Body of pancreas (tissue), 4 donors: ENCODE measurements around the gene GLTP. TPM values are rescaled to one million over a fixed set of nuclear protein-coding genes. Genes with fewer than 3 reads are reported as not detected.
A peak's percentile ranks its signal among the peaks of the same experiment; 100 is the strongest.
"Not testable (repeated sequence)": the region's sequence is repeated elsewhere in the genome, so short reads cannot be mapped to it uniquely, and the experiment has no call there.

Experiments used
- ATAC-seq: fragments of 150-250 bp; one replicate; pipeline ENCODE4 v1.9.1; 2016
- DNase-seq, 4 donors: peaks; one replicate each; pipeline ENCODE4 v3.0.0-alpha.2; 2019
- H3K27ac ChIP-seq, 4 donors: fragments of 200-600 bp; sonication (generic); 1 replicate in 3 of 4; 2 replicates in 1 of 4; pipeline versions ENCODE4 v1.5.1 to v1.6.1; 2016 to 2019; ENCODE audit warnings: mild to moderate bottlenecking in 1 of 4, mixed read lengths in 1 of 4, moderate library complexity in 1 of 4
- H3K27me3 ChIP-seq, 2 donors: fragments of 200-600 bp; sonication (generic); one replicate each; pipeline ENCODE4 v1.6.0; 2016; ENCODE audit warnings: mild to moderate bottlenecking in 1 of 2
- H3K36me3 ChIP-seq, 2 donors: fragments of 200-600 bp; sonication (generic); replicated peaks in 1 of 2; 2 replicates each; pipeline ENCODE4 v1.5.1; 2016; ENCODE audit warnings: low read depth in 2 of 2; ENCODE audit not compliant: insufficient read depth in 1 of 2
- H3K4me1 ChIP-seq: fragments of 200-600 bp; sonication (generic); one replicate; pipeline ENCODE4 v1.6.0; 2016
- H3K4me3 ChIP-seq, 2 donors: fragments of 200-600 bp; sonication (generic); 1 replicate in 1 of 2; 2 replicates in 1 of 2; pipeline ENCODE4 v1.5.1; 2016 to 2019
- H3K9me3 ChIP-seq, 3 donors: fragments of 200-600 bp; sonication (generic); 1 replicate in 2 of 3; 2 replicates in 1 of 3; pipeline ENCODE4 v1.5.1; 2016
- POLR2A ChIP-seq, 3 donors: fragments of 450-650 bp; IDR thresholded peaks; one replicate each; pipeline ENCODE4 v1.6.1; 2016; ENCODE audit warnings: antibody characterized with exemption in 3 of 3, mild to moderate bottlenecking in 2 of 3
- WGBS, 2 donors: methylation state at CpG; one replicate each; pipeline ENCODE4 v1.1.5; 2017; 5-methylcytosine and 5-hydroxymethylcytosine counted together
- intact Hi-C: fragments of 100-400 bp; cut with DNase I; formaldehyde crosslinking; loops from one replicate; pipeline ENCODE4 v1.15.1; 2023
- total RNA-seq, 2 donors: library from RNA; depleted of rRNA; stranded (reverse); fragments of >200 nt; gene quantifications; one replicate each; pipeline ENCODE4 v1.1.0, GENCODE V29; 2016
- TF ChIP-seq, protein P1 (sequence below), 7 experiments: fragments of 450-650 bp in 4 of 7; fragments of 200-600 bp in 3 of 7; sonication (generic) in 3 of 7; IDR thresholded peaks; one replicate each; pipeline ENCODE4 v1.5.1; 2016 to 2019; ENCODE audit warnings: antibody characterized with exemption in 7 of 7

Gene GLTP
- total RNA-seq, result 10 to 100 TPM; 21.1 to 27.8 TPM

DNA sequence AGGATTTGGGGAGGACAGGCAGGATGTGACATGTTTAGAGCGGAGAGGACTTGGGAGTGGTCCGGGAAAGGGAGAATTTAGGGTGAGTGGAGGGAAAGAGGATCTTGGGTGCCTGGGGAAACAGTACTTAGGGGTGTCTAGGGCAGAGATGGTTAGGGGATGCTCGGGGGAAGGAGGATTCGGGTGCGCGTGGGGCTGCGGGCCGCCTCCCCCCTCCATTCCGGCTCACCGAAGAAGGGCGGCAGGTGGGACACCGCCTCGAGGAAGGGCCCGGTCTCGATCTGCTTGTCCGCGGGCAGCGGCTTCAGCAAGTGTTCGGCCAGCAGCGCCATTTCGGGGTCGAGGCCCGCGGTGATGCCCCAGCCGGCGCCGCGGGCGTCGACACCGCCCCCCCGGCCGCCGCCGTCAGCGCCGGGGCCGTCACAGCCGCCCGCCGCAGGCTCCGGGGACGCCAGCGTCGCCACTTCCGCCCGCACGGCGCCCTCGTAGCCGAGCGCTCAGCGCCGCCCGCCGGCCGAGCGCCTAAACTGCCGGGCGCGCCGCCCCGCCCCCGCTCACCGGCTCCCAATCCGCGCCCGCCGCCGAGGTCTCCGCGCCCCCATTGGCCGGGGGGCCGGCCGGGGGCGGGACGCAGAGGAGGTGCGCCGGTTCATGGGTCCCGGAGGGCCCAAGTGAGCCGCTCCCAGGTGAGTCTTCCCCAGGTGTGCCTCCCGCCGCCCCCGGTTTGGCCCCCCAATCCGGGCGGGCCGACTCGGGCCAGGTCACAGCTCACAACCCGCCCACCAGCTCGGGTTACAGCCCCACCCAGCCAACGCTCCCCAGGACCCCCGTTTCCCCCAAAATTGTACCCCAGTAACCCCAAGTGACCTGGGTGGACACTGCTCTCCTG, at the start of gene GLTP:
GLTP (minus strand) TSS at position 499 of the 889 bp plus-strand sequence; CDS start at position 332, 167 bp downstream.
- Histone ChIP-seq H3K9me3 (no peaks in the 10 kb centered on the region), H3K27me3 (no peaks in the 10 kb centered on the region), H3K36me3 (no peaks in the 10 kb centered on the region), H3K4me1 (peaks cover 35% of the 10 kb centered on the region), H3K4me3 (peak within 1 kb of the TSS; percentile 52 to 60), H3K27ac (peak within 1 kb of the TSS; percentile 34 to 76 (median 55))
- intact Hi-C loops, result no loop called here
- 0 to 1% methylated on average over 9 to 59 of the region's 92 CpGs for WGBS, 2 donors
- ATAC-seq (peak; percentile 96), DNase-seq (peak; percentile 86 to 91 (median 88))
- TF ChIP-seq POLR2A (IDR thresholded peaks at IDR 0.05), result peak in 2 of 3 donors; percentile 46 to 51
- TF ChIP-seq, protein P1, sequence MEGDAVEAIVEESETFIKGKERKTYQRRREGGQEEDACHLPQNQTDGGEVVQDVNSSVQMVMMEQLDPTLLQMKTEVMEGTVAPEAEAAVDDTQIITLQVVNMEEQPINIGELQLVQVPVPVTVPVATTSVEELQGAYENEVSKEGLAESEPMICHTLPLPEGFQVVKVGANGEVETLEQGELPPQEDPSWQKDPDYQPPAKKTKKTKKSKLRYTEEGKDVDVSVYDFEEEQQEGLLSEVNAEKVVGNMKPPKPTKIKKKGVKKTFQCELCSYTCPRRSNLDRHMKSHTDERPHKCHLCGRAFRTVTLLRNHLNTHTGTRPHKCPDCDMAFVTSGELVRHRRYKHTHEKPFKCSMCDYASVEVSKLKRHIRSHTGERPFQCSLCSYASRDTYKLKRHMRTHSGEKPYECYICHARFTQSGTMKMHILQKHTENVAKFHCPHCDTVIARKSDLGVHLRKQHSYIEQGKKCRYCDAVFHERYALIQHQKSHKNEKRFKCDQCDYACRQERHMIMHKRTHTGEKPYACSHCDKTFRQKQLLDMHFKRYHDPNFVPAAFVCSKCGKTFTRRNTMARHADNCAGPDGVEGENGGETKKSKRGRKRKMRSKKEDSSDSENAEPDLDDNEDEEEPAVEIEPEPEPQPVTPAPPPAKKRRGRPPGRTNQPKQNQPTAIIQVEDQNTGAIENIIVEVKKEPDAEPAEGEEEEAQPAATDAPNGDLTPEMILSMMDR (IDR thresholded peaks at IDR 0.05), result peak in 4 of 7 experiments; percentile 73 to 100 (median 94)

- H3K9me3 ChIP-seq, H3K27me3 ChIP-seq, ATAC-seq, H3K4me3 ChIP-seq, DNase-seq: not testable (repeated sequence)
- peak overlapping the region; percentile 61 to 80 (median 73) for H3K27ac ChIP-seq
- peaks cover 62% of the 10 kb centered on the region for H3K4me1 ChIP-seq
- intact Hi-C loops, result loop anchor here (10.0 kb wide), 1 partner anchor 55 kb away; no protein-coding TSS in a partner anchor
- WGBS, 2 donors, result 45 to 65% methylated on average over 14 of the region's 14 CpGs
- H3K36me3 ChIP-seq, result peaks cover 0 to 11% of the 10 kb centered on the region in 2 donors
Measured at GRCh38 chr12:109929326-109929725, 49.0 kb upstream of the GLTP start.

GRCh38 chr12:109928058-109928656, 47.8 kb upstream of the GLTP start:
- intact Hi-C loops, result loop anchor here (10.0 kb wide), 1 partner anchor 57 kb away; no protein-coding TSS in a partner anchor
- no peaks in the 10 kb centered on the region for H3K27me3 ChIP-seq
- ATAC-seq, result no peak
- H3K4me3 ChIP-seq, result no peak overlapping the region
- no peak for DNase-seq
- 84 to 88% methylated on average over 12 of the region's 12 CpGs for WGBS, 2 donors
- H3K9me3 ChIP-seq, result no peaks in the 10 kb centered on the region
- TF ChIP-seq, protein P1 (IDR thresholded peaks at IDR 0.05), result no peak
- TF ChIP-seq POLR2A (IDR thresholded peaks at IDR 0.05), result no peak
- peaks cover 0 to 9% of the 10 kb centered on the region in 2 donors for H3K36me3 ChIP-seq
- peak overlapping the region in 3 of 4 donors; percentile 68 to 80 (median 78) for H3K27ac ChIP-seq
- H3K4me1 ChIP-seq, result peaks cover 55% of the 10 kb centered on the region

DNA sequence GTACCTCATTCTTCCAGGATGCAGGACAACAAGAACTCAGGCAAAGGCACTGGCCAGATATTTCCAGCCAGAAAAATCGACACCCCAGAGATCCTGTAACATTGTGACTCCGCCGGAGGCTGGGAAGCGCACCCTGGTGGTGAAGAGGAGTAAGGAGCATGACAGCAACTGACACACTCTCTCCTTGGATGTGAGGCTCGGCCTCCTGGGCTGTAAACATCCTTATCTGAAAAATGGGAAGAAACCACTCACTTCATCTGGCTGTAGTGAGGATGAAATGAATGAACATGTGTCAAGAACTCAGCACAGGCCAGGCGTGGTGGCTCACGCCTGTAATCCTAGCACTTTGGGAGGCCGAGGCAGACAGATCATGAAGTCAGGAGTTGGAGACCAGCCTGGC, 47.3 kb upstream of the GLTP start:
- Histone ChIP-seq H3K27me3 (no peaks in the 10 kb centered on the region), H3K27ac (no peak overlapping the region), H3K36me3 (peaks cover 0 to 9% of the 10 kb centered on the region in 2 donors), H3K4me3 (no peak overlapping the region), H3K9me3 (no peaks in the 10 kb centered on the region), H3K4me1 (peaks cover 50% of the 10 kb centered on the region)
- no peak for ATAC-seq
- WGBS, 2 donors, result 63 to 64% methylated on average over 8 of the region's 8 CpGs
- intact Hi-C loops, result loop anchor here (10.0 kb wide), 1 partner anchor 57 kb away; no protein-coding TSS in a partner anchor
- DNase-seq, result peak; percentile 46 to 54 (median 52)
- TF ChIP-seq, protein P1 (IDR thresholded peaks at IDR 0.05), result peak; percentile 32 to 65 (median 51)
- no peak for TF ChIP-seq POLR2A (IDR thresholded peaks at IDR 0.05)
